Endothelial cell of umbilical vein (primary cell): ENCODE data around the gene PLEKHD1.

ENCODE experiments used
- CTCF ChIP-seq, 2 donors: IDR thresholded peaks; 1 replicate in 1 of 2; 2 replicates in 1 of 2; pipeline ENCODE4 v1.5.1; 2011; ENCODE audit warnings: low read length in 2 of 2, mild to moderate bottlenecking in 2 of 2, moderate library complexity in 2 of 2, control low read depth in 1 of 2, inconsistent platforms in 1 of 2, low read depth in 1 of 2; ENCODE audit not compliant: insufficient read depth in 1 of 2; ENCODE audit errors: extremely low read depth in 1 of 2
- EZH2 ChIP-seq: IDR thresholded peaks from 2 replicates; pipeline ENCODE4 v1.6.1; 2012; ENCODE audit warnings: borderline replicate concordance, low read depth, mild to moderate bottlenecking, moderate library complexity, low read length, inconsistent platforms; ENCODE audit not compliant: severe bottlenecking
- FOS ChIP-seq: IDR thresholded peaks from 2 replicates; pipeline ENCODE4 v1.6.1; 2011; ENCODE audit warnings: mild to moderate bottlenecking, low read length, moderate library complexity, borderline replicate concordance; ENCODE audit not compliant: insufficient read depth
- JUN ChIP-seq: IDR thresholded peaks from 2 replicates; pipeline ENCODE4 v1.6.1; 2011; ENCODE audit warnings: borderline replicate concordance, low read depth; ENCODE audit not compliant: insufficient read length, insufficient read depth
- MAX ChIP-seq: IDR thresholded peaks from 2 replicates; pipeline ENCODE4 v1.6.1; 2011; ENCODE audit not compliant: insufficient read depth, insufficient read length
- POLR2A ChIP-seq: IDR thresholded peaks from 2 replicates; pipeline ENCODE4 v1.6.1; 2012; ENCODE audit warnings: low read depth, mild to moderate bottlenecking, control low read depth, low read length
- POLR2AphosphoS5 ChIP-seq: IDR thresholded peaks from 2 replicates; pipeline ENCODE4 v1.6.1; 2012; ENCODE audit warnings: low read depth, mild to moderate bottlenecking, control low read depth, low read length, moderate library complexity; ENCODE audit not compliant: insufficient read depth

GRCh38 chr14:69525896-69526295 is 41.4 kb downstream of the PLEKHD1 start:
- TF ChIP-seq FOS (no peak), MAX (no peak), CTCF (IDR thresholded peaks at IDR 0.05; ENCODE audit: extremely low read depth in 1 of 2, insufficient read depth in 1 of 2, low read depth in 1 of 2, low read length in 2 of 2) (no peak), JUN (no peak), EZH2 (no peak), POLR2AphosphoS5 (no peak), POLR2A (no peak)
